Gastroesophageal sphincter (tissue), 4 donors: ENCODE measurements around the gene ST8SIA6. TPM values are rescaled to one million over a fixed set of nuclear protein-coding genes. Genes with fewer than 3 reads are reported as not detected.
"Not testable (repeated sequence)": the region's sequence is repeated elsewhere in the genome, so short reads cannot be mapped to it uniquely, and the experiment has no call there.

Experiments used
- ATAC-seq: fragments of 150-250 bp; one replicate; pipeline ENCODE4 v1.9.1; 2016; ENCODE audit warnings: mild to moderate bottlenecking, moderate library complexity
- H3K27ac ChIP-seq, 4 donors: fragments of 200-600 bp; sonication (generic) in 3 of 4; 1 replicate in 3 of 4; 2 replicates in 1 of 4; pipeline ENCODE4 v1.5.1; 2016 to 2019
- H3K27me3 ChIP-seq: fragments of 200-600 bp; sonication (generic); one replicate; pipeline ENCODE4 v1.5.1; 2019
- H3K36me3 ChIP-seq, 2 donors: fragments of 200-600 bp; sonication (generic); one replicate each; pipeline ENCODE4 v1.5.1; 2019; ENCODE audit warnings: control low read depth in 1 of 2
- H3K4me1 ChIP-seq, 3 donors: fragments of 200-600 bp; sonication (generic); 1 replicate in 2 of 3; 2 replicates in 1 of 3; pipeline ENCODE4 v1.5.1; 2016 to 2019; ENCODE audit warnings: control low read depth in 2 of 3
- H3K4me3 ChIP-seq, 2 donors: fragments of 200-600 bp; sonication (generic); one replicate each; pipeline ENCODE4 v1.5.1; 2019; ENCODE audit warnings: mild to moderate bottlenecking in 1 of 2, moderate library complexity in 1 of 2
- H3K9me3 ChIP-seq, 3 donors: fragments of 200-600 bp; sonication (generic); one replicate each; pipeline ENCODE4 v1.5.1; 2017 to 2019; ENCODE audit warnings: control low read depth in 2 of 3
- CTCF ChIP-seq, 4 experiments: fragments of 200-600 bp in 2 of 4; fragments of 450-650 bp in 2 of 4; sonication (generic) in 1 of 4; IDR thresholded peaks; one replicate each; pipeline ENCODE4 v1.5.1; 2017 to 2019; ENCODE audit warnings: antibody characterized with exemption in 4 of 4, mild to moderate bottlenecking in 2 of 4, moderate library complexity in 2 of 4
- EP300 ChIP-seq: sonication (generic); formaldehyde crosslinking; IDR thresholded peaks from one replicate; pipeline ENCODE4 v1.6.1; 2017; ENCODE audit warnings: antibody characterized with exemption, mild to moderate bottlenecking
- POLR2A ChIP-seq, 2 donors: fragments of 450-650 bp; IDR thresholded peaks; one replicate each; pipeline ENCODE4 v1.6.1; 2017; ENCODE audit warnings: antibody characterized with exemption in 2 of 2, mild to moderate bottlenecking in 2 of 2, moderate library complexity in 1 of 2
- POLR2AphosphoS5 ChIP-seq: sonication (generic); formaldehyde crosslinking; IDR thresholded peaks from one replicate; pipeline ENCODE4 v1.6.1; 2017; ENCODE audit warnings: antibody characterized with exemption
- WGBS, 2 donors: methylation state at CpG; one replicate each; pipeline ENCODE4 v1.1.5; 2018; ENCODE audit warnings: low coverage in 1 of 2; 5-methylcytosine and 5-hydroxymethylcytosine counted together
- total RNA-seq, 4 donors: library from RNA; depleted of rRNA; stranded (reverse); fragments of >200 nt; gene quantifications; one replicate each; pipeline ENCODE4 v1.1.0, GENCODE V29; 2016

ST8SIA6 gene
- total RNA-seq, 4 donors from 2014 or later: 1.5 to 1.9 TPM; not detected in 2

- no peaks in the 10 kb centered on the region for H3K4me1 ChIP-seq
- H3K4me3 ChIP-seq: no peak overlapping the region
- no peaks in the 10 kb centered on the region for H3K9me3 ChIP-seq
- WGBS, 2 donors: 62 to 82% methylated on average over 4 of the region's 4 CpGs
- TF ChIP-seq POLR2AphosphoS5 (no peak), EP300 (no peak), CTCF (IDR thresholded peaks at IDR 0.05) (no peak), POLR2A (IDR thresholded peaks at IDR 0.05) (no peak)
- H3K27me3 ChIP-seq: no peaks in the 10 kb centered on the region
- no peak for ATAC-seq
- no peak overlapping the region for H3K27ac ChIP-seq
- no peaks in the 10 kb centered on the region for H3K36me3 ChIP-seq
Observed at GRCh38 chr10:17326377-17326776, 128.0 kb downstream of the ST8SIA6 start.

- not testable (repeated sequence) for H3K36me3 ChIP-seq, ATAC-seq, H3K27me3 ChIP-seq, H3K4me1 ChIP-seq, H3K27ac ChIP-seq, H3K4me3 ChIP-seq, H3K9me3 ChIP-seq
- 89 to 94% methylated on average over 2 to 3 of the region's 3 CpGs for WGBS, 2 donors
Observed at GRCh38 chr10:17321957-17322356, 132.4 kb downstream of the ST8SIA6 start.

- TF ChIP-seq CTCF (IDR thresholded peaks at IDR 0.05) (no peak), POLR2A (IDR thresholded peaks at IDR 0.05) (no peak), EP300 (no peak), POLR2AphosphoS5 (no peak)
- Histone ChIP-seq H3K36me3 (no peaks in the 10 kb centered on the region), H3K4me3 (no peak overlapping the region), H3K9me3 (no peaks in the 10 kb centered on the region), H3K4me1 (no peaks in the 10 kb centered on the region), H3K27ac (no peak overlapping the region), H3K27me3 (no peaks in the 10 kb centered on the region)
- WGBS, 2 donors: 50 to 76% methylated on average over 1 of the region's 1 CpG
- ATAC-seq: no peak
Observed at GRCh38 chr10:17316488-17317170, 137.8 kb downstream of the ST8SIA6 start.

- H3K27ac ChIP-seq: no peak overlapping the region
- H3K36me3 ChIP-seq: no peaks in the 10 kb centered on the region
- no peaks in the 10 kb centered on the region for H3K27me3 ChIP-seq
- no peaks in the 10 kb centered on the region for H3K9me3 ChIP-seq
- WGBS, 2 donors: 56 to 75% methylated on average over 2 of the region's 2 CpGs
- H3K4me3 ChIP-seq: no peak overlapping the region
- TF ChIP-seq EP300: no peak
- no peak for TF ChIP-seq POLR2AphosphoS5
- no peak for TF ChIP-seq POLR2A (IDR thresholded peaks at IDR 0.05)
- no peak for TF ChIP-seq CTCF (IDR thresholded peaks at IDR 0.05)
- H3K4me1 ChIP-seq: no peaks in the 10 kb centered on the region
- ATAC-seq: no peak
Observed at GRCh38 chr10:17309435-17309834, 145.0 kb downstream of the ST8SIA6 start.

GRCh38 chr10:17307123-17307522, 147.3 kb downstream of the ST8SIA6 start:
- TF ChIP-seq CTCF (IDR thresholded peaks at IDR 0.05): no peak
- TF ChIP-seq POLR2AphosphoS5: no peak
- TF ChIP-seq EP300: no peak
- TF ChIP-seq POLR2A (IDR thresholded peaks at IDR 0.05): no peak
- H3K36me3 ChIP-seq: no peaks in the 10 kb centered on the region
- no peaks in the 10 kb centered on the region for H3K9me3 ChIP-seq
- H3K27me3 ChIP-seq: no peaks in the 10 kb centered on the region
- H3K4me1 ChIP-seq: no peaks in the 10 kb centered on the region
- H3K4me3 ChIP-seq: no peak overlapping the region
- H3K27ac ChIP-seq: no peak overlapping the region
- no peak for ATAC-seq
- 57 to 79% methylated on average over 3 of the region's 3 CpGs for WGBS, 2 donors
